MCF 10A (cell line): Measurements from ENCODE around the gene SURF4. TPM values are rescaled to one million over a fixed set of nuclear protein-coding genes. Genes with fewer than 3 reads are reported as not detected.

Experiments used
- Bru-seq: library from RNA; stranded (reverse); fragments of 400-500 nt; gene quantifications from one replicate; lab custom pipeline; 2021; lab: Mats Ljungman, UMichigan
- BruChase-seq, 2 experiments: library from RNA; stranded (reverse); fragments of 400-500 nt; gene quantifications; one replicate each; lab custom pipeline; 2021; lab: Mats Ljungman, UMichigan
- BruUV-seq: library from RNA; stranded (reverse); fragments of 400-500 nt; replicated peaks from 2 replicates; lab custom pipeline; 2021; lab: Mats Ljungman, UMichigan
- CTCF ChIA-PET: fragments of 300-600 bp; sonication (Branson Sonifier 250); formaldehyde crosslinking; extraction: SDS; loops from one replicate; lab custom pipeline; 2021; ENCODE audit warnings: antibody characterized with exemption, inconsistent platforms; lab: Yijun Ruan, JAX
- POLR2A ChIA-PET: fragments of 300-600, 350-650 bp; sonication (Branson Sonifier 250); formaldehyde crosslinking; extraction: SDS; loops from one replicate; lab custom pipeline; 2020; ENCODE audit warnings: antibody characterized with exemption, inconsistent platforms; lab: Yijun Ruan, JAX
- DNase-seq: peaks from one replicate; pipeline ENCODE4 v3.0.0-alpha.2; 2018; ENCODE audit not compliant: unreplicated experiment
- H3K27ac Mint-ChIP-seq: one replicate; pipeline ENCODE4 v1.8.0; 2022; ENCODE audit warnings: mild to moderate bottlenecking, low read depth, mixed read lengths; ENCODE audit not compliant: unreplicated experiment
- H3K27me3 Mint-ChIP-seq: one replicate; pipeline ENCODE4 v1.8.0; 2022; ENCODE audit warnings: mixed read lengths; ENCODE audit not compliant: insufficient read depth, unreplicated experiment
- H3K36me3 Mint-ChIP-seq: one replicate; pipeline ENCODE4 v1.8.0; 2022; ENCODE audit warnings: mild to moderate bottlenecking, moderate library complexity, mixed read lengths; ENCODE audit not compliant: insufficient read depth, unreplicated experiment
- H3K4me1 Mint-ChIP-seq: one replicate; pipeline ENCODE4 v1.8.0; 2022; ENCODE audit warnings: mixed read lengths; ENCODE audit not compliant: insufficient read depth, unreplicated experiment
- H3K4me3 Mint-ChIP-seq: one replicate; pipeline ENCODE4 v1.8.0; 2022; ENCODE audit warnings: mild to moderate bottlenecking, moderate library complexity, mixed read lengths; ENCODE audit not compliant: unreplicated experiment
- H3K9me3 Mint-ChIP-seq: one replicate; pipeline ENCODE4 v1.8.0; 2022; ENCODE audit warnings: mixed read lengths; ENCODE audit not compliant: unreplicated experiment
- CTCF ChIP-seq: fragments of 200-600 bp; IDR thresholded peaks from one replicate; pipeline ENCODE4 v1.8.0; 2022; ENCODE audit warnings: antibody characterized with exemption, mild to moderate bottlenecking; ENCODE audit not compliant: unreplicated experiment
- intact Hi-C: fragments of 100-400 bp; cut with micrococcal nuclease; formaldehyde crosslinking; loops from 2 replicates; pipeline ENCODE4 v1.14.1; 2022
- long read RNA-seq: library from polyadenylated mRNA; stranded (forward); transcript quantifications from one replicate; pipeline ENCODE4 v2.0.0, GENCODE V29; 2022
- total RNA-seq: library from RNA; stranded (reverse); gene quantifications from 2 replicates; pipeline ENCODE4 v1.2.3, GENCODE V29; 2022

Gene SURF4
- total RNA-seq (198 and 226 TPM in 2 replicates), Bru-seq, nascent RNA (percentile 92 among the genes with signal in this experiment), BruChase-seq, experiment 1, labeled RNA remaining after a 6-hour chase (percentile 99 among the genes with signal in this experiment), BruChase-seq, experiment 2, labeled RNA remaining after a 2-hour chase (percentile 97 among the genes with signal in this experiment)
- long read RNA-seq, transcript SURF4-202 (6 exons, 2,984 nt): major isoform, 271 of 403 reads
- long read RNA-seq, partial matches to known transcripts: 121 of 403 reads
- long read RNA-seq, other reads (novel, unspliced or antisense): 6 of 403 reads

GRCh38 chr9:133375724-133376654 lies at the start of gene SURF4, which contains the start of gene STKLD1:
Gene SURF4 (minus strand): TSS chr9:133376060. CDS start chr9:133375969, 91 bp downstream.
Gene STKLD1 (plus strand): TSS chr9:133376366. CDS start chr9:133376474, 108 bp downstream.
- POLR2A ChIA-PET: interaction anchor here (0.6 to 6.4 kb wide), 22 partner anchors 10 to 406 kb away, joined by 3 to 65 read pairs (median 4); partner anchors contain the start of genes CACFD1, MED22, REXO4 and RPL7A
- BruUV-seq: no TSS peak

GRCh38 chr9:133425049-133425632 lies 49.3 kb upstream of the SURF4 start:
- ChIA-PET CTCF (interaction anchor here (1.2 kb wide), 1 partner anchor 23 kb away, joined by 3 read pairs; no protein-coding TSS in a partner anchor), POLR2A (no interaction called here)
- Mint-ChIP-seq H3K4me3 (no peak overlapping the region), H3K9me3 (no peaks in the 10 kb centered on the region), H3K36me3 (no peaks in the 10 kb centered on the region), H3K27ac (no peak overlapping the region), H3K4me1 (no peaks in the 10 kb centered on the region), H3K27me3 (peaks cover 40% of the 10 kb centered on the region)
- no peak for DNase-seq
- no peak for TF ChIP-seq CTCF
- intact Hi-C loops: no loop called here
- BruUV-seq: no TSS peak

More at GRCh38 chr9:133375724-133376654, at the start of gene SURF4, which contains the start of gene STKLD1:
- CTCF ChIA-PET: interaction anchor here (0.8 to 1.2 kb wide), 4 partner anchors 20 to 109 kb away, joined by 3 to 5 read pairs (median 3); partner anchors contain the start of genes SURF1 and SURF2
- TF ChIP-seq CTCF: no peak
- peaks cover 28% of the 10 kb centered on the region for H3K4me1 Mint-ChIP-seq
- intact Hi-C loops: no loop called here
- H3K27me3 Mint-ChIP-seq: no peaks in the 10 kb centered on the region
- DNase-seq: peak; percentile 96
- peaks cover 32% of the 10 kb centered on the region for H3K36me3 Mint-ChIP-seq
- peak within 1 kb of the TSS; percentile 92 for H3K4me3 Mint-ChIP-seq
- H3K9me3 Mint-ChIP-seq: no peaks in the 10 kb centered on the region
- H3K27ac Mint-ChIP-seq: peak within 1 kb of the TSS; percentile 95

GRCh38 chr9:133424187-133424586 lies 48.3 kb upstream of the SURF4 start:
- H3K27me3 Mint-ChIP-seq: peaks cover 40% of the 10 kb centered on the region
- H3K9me3 Mint-ChIP-seq: no peaks in the 10 kb centered on the region
- ChIA-PET POLR2A (no interaction called here), CTCF (no interaction called here)
- no peaks in the 10 kb centered on the region for H3K36me3 Mint-ChIP-seq
- no peak for DNase-seq
- no TSS peak for BruUV-seq
- H3K4me3 Mint-ChIP-seq: no peak overlapping the region
- H3K27ac Mint-ChIP-seq: no peak overlapping the region
- TF ChIP-seq CTCF: no peak
- intact Hi-C loops: no loop called here
- H3K4me1 Mint-ChIP-seq: peaks cover 3% of the 10 kb centered on the region
